CD4-positive, alpha-beta T cell (primary cell): Measurements from ENCODE around the gene MCU. TPM values are rescaled to one million over a fixed set of nuclear protein-coding genes. Genes with fewer than 3 reads are reported as not detected.
A peak's percentile ranks its signal among the peaks of the same experiment; 100 is the strongest.

Experiments
- ATAC-seq: fragments of 200-7000 bp; cut with Tn5 transposase; one replicate; pipeline ENCODE4 v1.10.0; 2022; ENCODE audit warnings: mild to moderate bottlenecking; ENCODE audit not compliant: poor library complexity
- CTCF ChIA-PET: fragments of 350-600 bp; sonication (Branson Sonifier 250); formaldehyde crosslinking; loops from one replicate; lab custom pipeline; 2021; ENCODE audit warnings: antibody characterized with exemption, inconsistent platforms; lab: Charles Lee
- POLR2A ChIA-PET: fragments of 350-600 bp; sonication (Branson Sonifier 250); formaldehyde crosslinking; loops from one replicate; lab custom pipeline; 2021; ENCODE audit warnings: antibody characterized with exemption, inconsistent platforms; lab: Charles Lee
- DNase-seq, 14 experiments: peaks; one replicate each; pipeline ENCODE4 v3.0.0-alpha.2; 2013 to 2020; ENCODE audit warnings: mixed read lengths in 2 of 14
- H3K27ac ChIP-seq, 2 donors: one replicate each; pipeline versions ENCODE4 v1.5.1 to v1.7.0; 2013; ENCODE audit warnings: low read length in 2 of 2, low read depth in 1 of 2, mild to moderate bottlenecking in 1 of 2
- H3K27me3 ChIP-seq, 2 experiments: 1 replicate in 1 of 2; 2 replicates in 1 of 2; pipeline versions ENCODE4 v1.6.1 to v1.7.0; 2013; ENCODE audit warnings: low read length in 2 of 2, control low read depth in 1 of 2, mild to moderate bottlenecking in 1 of 2, moderate library complexity in 1 of 2; ENCODE audit not compliant: insufficient read depth in 2 of 2, control insufficient read depth in 1 of 2
- H3K36me3 ChIP-seq: one replicate; pipeline ENCODE4 v1.6.1; 2013; ENCODE audit warnings: low read length, control low read depth; ENCODE audit not compliant: insufficient read depth
- H3K4me1 ChIP-seq: one replicate; pipeline ENCODE4 v1.6.1; 2013; ENCODE audit warnings: low read length, control low read depth; ENCODE audit not compliant: insufficient read depth
- H3K4me3 ChIP-seq: one replicate; pipeline ENCODE4 v1.5.1; 2013; ENCODE audit warnings: mild to moderate bottlenecking, low read length, moderate library complexity
- H3K9me3 ChIP-seq, 2 experiments: 1 replicate in 1 of 2; 2 replicates in 1 of 2; pipeline versions ENCODE4 v1.6.1 to v1.7.0; 2013; ENCODE audit warnings: low read length in 2 of 2, mild to moderate bottlenecking in 2 of 2, control low read depth in 1 of 2, moderate library complexity in 1 of 2; ENCODE audit not compliant: control insufficient read depth in 1 of 2, insufficient read depth in 1 of 2
- H3K27ac Mint-ChIP-seq: one replicate; pipeline ENCODE4 v1.8.0; 2020; ENCODE audit warnings: mixed read lengths
- H3K27me3 Mint-ChIP-seq: one replicate; pipeline ENCODE4 v1.8.0; 2021; ENCODE audit warnings: mixed read lengths
- H3K36me3 Mint-ChIP-seq: one replicate; pipeline ENCODE4 v1.8.0; 2021; ENCODE audit warnings: low read depth, mixed read lengths
- H3K4me1 Mint-ChIP-seq: one replicate; pipeline ENCODE4 v1.8.0; 2021; ENCODE audit warnings: low read depth, mixed read lengths
- H3K4me3 Mint-ChIP-seq: one replicate; pipeline ENCODE4 v1.8.0; 2020; ENCODE audit warnings: mild to moderate bottlenecking, mixed read lengths
- H3K9me3 Mint-ChIP-seq: one replicate; pipeline ENCODE4 v1.8.0; 2020; ENCODE audit warnings: mixed read lengths
- CTCF ChIP-seq: fragments of 200-600 bp; IDR thresholded peaks from one replicate; pipeline ENCODE4 v1.8.0; 2022; ENCODE audit warnings: antibody characterized with exemption, mild to moderate bottlenecking
- intact Hi-C, 2 experiments: fragments of 100-400 bp; cut with DNase I in 1 of 2; cut with micrococcal nuclease in 1 of 2; formaldehyde crosslinking; loops; one replicate each; pipeline versions ENCODE4 v1.15.1 to v1.9.0; 2023 to 2025; cut with DNase I, micrococcal nuclease
- total RNA-seq, 174 experiments: library from RNA in 2 of 174; stranded (reverse) in 2 of 174; gene quantifications; one replicate each; pipeline ENCODE4 v1.2.3 and lab custom pipeline; 2021 to 2026

The MCU gene
- total RNA-seq, 2 experiments from 2014 or later: 10.3 to 12.0 TPM

DNA sequence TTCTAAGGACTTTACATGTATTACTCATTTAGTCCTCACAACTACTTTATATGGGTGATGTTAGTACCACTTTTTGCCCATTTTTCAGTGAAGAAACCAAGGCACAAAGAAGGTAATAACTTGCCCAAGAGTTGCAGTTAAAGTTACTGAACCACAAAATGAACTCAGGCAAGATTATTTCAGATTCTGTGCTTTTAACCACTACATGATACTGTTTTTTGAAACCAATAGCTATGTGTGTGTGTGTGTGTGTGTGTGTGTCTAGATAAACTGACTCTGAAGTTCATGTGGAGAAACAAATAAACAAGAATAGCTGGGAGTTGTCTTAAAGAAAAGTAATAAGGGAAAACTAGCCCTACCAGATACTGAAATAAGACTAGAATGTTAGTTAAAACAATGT is 140.8 kb downstream of the MCU start:
- POLR2A ChIA-PET: no interaction called here
- Histone ChIP-seq H3K36me3 (no peaks in the 10 kb centered on the region), H3K4me1 (no peaks in the 10 kb centered on the region), H3K27me3 (no peaks in the 10 kb centered on the region), H3K4me3 (no peak overlapping the region), H3K9me3 (no peaks in the 10 kb centered on the region), H3K27ac (no peak overlapping the region)
- intact Hi-C loops: loop anchor here in 1 of 2 experiments (1.0 kb wide), 1 partner anchor 468 kb away; no protein-coding TSS in a partner anchor
- ATAC-seq (no peak), DNase-seq (no peak)
- no peaks in the 10 kb centered on the region for H3K36me3 Mint-ChIP-seq
- H3K27me3 Mint-ChIP-seq: no peaks in the 10 kb centered on the region
- H3K4me3 Mint-ChIP-seq: no peak overlapping the region
- TF ChIP-seq CTCF: no peak
- no peak overlapping the region for H3K27ac Mint-ChIP-seq
- peaks cover 4% of the 10 kb centered on the region for H3K4me1 Mint-ChIP-seq
- no peaks in the 10 kb centered on the region for H3K9me3 Mint-ChIP-seq
- CTCF ChIA-PET: interaction anchor here (0.9 to 2.5 kb wide), 3 partner anchors 19 to 469 kb away, joined by 3 to 23 read pairs (median 3); no protein-coding TSS in a partner anchor

GRCh38 chr10:72834183-72834825 is 142.4 kb downstream of the MCU start:
- peaks cover 4% of the 10 kb centered on the region for H3K4me1 Mint-ChIP-seq
- Histone ChIP-seq H3K4me1 (no peaks in the 10 kb centered on the region), H3K4me3 (no peak overlapping the region), H3K27ac (no peak overlapping the region), H3K9me3 (no peaks in the 10 kb centered on the region), H3K36me3 (no peaks in the 10 kb centered on the region), H3K27me3 (no peaks in the 10 kb centered on the region)
- DNase-seq (peak in 13 of 14 experiments; percentile 2 to 77 (median 23)), ATAC-seq (peak; percentile 84)
- peak; percentile 69 for TF ChIP-seq CTCF
- no peak overlapping the region for H3K4me3 Mint-ChIP-seq
- POLR2A ChIA-PET: interaction anchor here (0.5 to 2.0 kb wide), 3 partner anchors 140 to 472 kb away, joined by 3 to 18 read pairs (median 3); no protein-coding TSS in a partner anchor
- H3K9me3 Mint-ChIP-seq: no peaks in the 10 kb centered on the region
- CTCF ChIA-PET: interaction anchor here (0.6 to 2.5 kb wide), 5 partner anchors 143 to 479 kb away, joined by 3 to 23 read pairs (median 3); partner anchors contain the start of genes DNAJB12 and MCU
- intact Hi-C loops: loop anchor here in 1 of 2 experiments (1.0 to 2.0 kb wide), 2 partner anchors 140 to 470 kb away; no protein-coding TSS in a partner anchor
- H3K36me3 Mint-ChIP-seq: no peaks in the 10 kb centered on the region
- no peaks in the 10 kb centered on the region for H3K27me3 Mint-ChIP-seq
- no peak overlapping the region for H3K27ac Mint-ChIP-seq

DNA sequence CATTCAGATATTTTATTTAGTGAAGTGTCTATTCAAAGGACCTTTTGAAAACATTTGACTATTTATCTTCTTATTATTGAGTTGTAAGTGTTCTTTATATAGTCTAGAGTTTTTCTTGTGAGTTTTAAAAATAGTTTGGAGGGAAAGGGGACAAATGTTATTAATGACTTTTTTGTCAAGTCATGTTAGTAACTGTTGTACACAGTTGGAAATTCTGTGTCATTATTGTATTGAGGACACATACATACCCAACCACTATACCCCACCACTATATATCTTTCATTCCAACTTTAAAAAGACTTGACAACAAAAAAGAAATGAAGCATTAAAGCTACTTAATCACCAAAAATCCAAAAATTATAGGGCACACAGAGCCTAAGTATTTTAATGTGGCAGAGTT is 148.4 kb downstream of the MCU start:
- Mint-ChIP-seq H3K27me3 (no peaks in the 10 kb centered on the region), H3K9me3 (no peaks in the 10 kb centered on the region), H3K27ac (no peak overlapping the region), H3K4me3 (no peak overlapping the region), H3K36me3 (no peaks in the 10 kb centered on the region), H3K4me1 (no peaks in the 10 kb centered on the region)
- no peaks in the 10 kb centered on the region for H3K36me3 ChIP-seq
- intact Hi-C loops: no loop called here
- no peaks in the 10 kb centered on the region for H3K9me3 ChIP-seq
- TF ChIP-seq CTCF: no peak
- POLR2A ChIA-PET: no interaction called here
- no peaks in the 10 kb centered on the region for H3K4me1 ChIP-seq
- no peaks in the 10 kb centered on the region for H3K27me3 ChIP-seq
- H3K27ac ChIP-seq: no peak overlapping the region
- CTCF ChIA-PET: no interaction called here
- no peak for DNase-seq
- ATAC-seq: no peak
- H3K4me3 ChIP-seq: no peak overlapping the region
